Esophagus squamous epithelium (tissue), 4 donors: ENCODE measurements around the gene HECTD4.
A peak's percentile ranks its signal among the peaks of the same experiment; 100 is the strongest.

Experiments
- CTCF ChIP-seq, 6 experiments: fragments of 450-650 bp in 4 of 6; fragments of 200-600 bp in 2 of 6; sonication (generic) in 2 of 6; IDR thresholded peaks; one replicate each; pipeline ENCODE4 v1.5.1; 2016 to 2019; ENCODE audit warnings: antibody characterized with exemption in 6 of 6, mild to moderate bottlenecking in 4 of 6, moderate library complexity in 4 of 6
- POLR2A ChIP-seq, 4 donors: fragments of 450-650 bp; IDR thresholded peaks; one replicate each; pipeline ENCODE4 v1.6.1; 2017; ENCODE audit warnings: antibody characterized with exemption in 4 of 4, mild to moderate bottlenecking in 4 of 4, moderate library complexity in 3 of 4

- no peak for TF ChIP-seq POLR2A (IDR thresholded peaks at IDR 0.05)
- TF ChIP-seq CTCF (IDR thresholded peaks at IDR 0.05) = peak in 1 of 6 experiments; percentile 17
Measured at GRCh38 chr12:112190231-112191025, 191.8 kb downstream of the HECTD4 start.
